ENCODE data around the gene WFDC2. TPM values are rescaled to one million over a fixed set of nuclear protein-coding genes. Genes with fewer than 3 reads are reported as not detected.

Gene WFDC2
- total RNA-seq, 2 experiments from 2014 or later, result 1.3 TPM

GRCh38 chr20:45484676-45485075 is 15.1 kb downstream of the WFDC2 start:
- peaks cover 35% of the 10 kb centered on the region for H3K27me3 Mint-ChIP-seq
- H3K4me1 Mint-ChIP-seq (ENCODE audit: low read depth), result no peaks in the 10 kb centered on the region
- intact Hi-C loops (cut with micrococcal nuclease), result no loop called here
- TF ChIP-seq, protein P1, sequence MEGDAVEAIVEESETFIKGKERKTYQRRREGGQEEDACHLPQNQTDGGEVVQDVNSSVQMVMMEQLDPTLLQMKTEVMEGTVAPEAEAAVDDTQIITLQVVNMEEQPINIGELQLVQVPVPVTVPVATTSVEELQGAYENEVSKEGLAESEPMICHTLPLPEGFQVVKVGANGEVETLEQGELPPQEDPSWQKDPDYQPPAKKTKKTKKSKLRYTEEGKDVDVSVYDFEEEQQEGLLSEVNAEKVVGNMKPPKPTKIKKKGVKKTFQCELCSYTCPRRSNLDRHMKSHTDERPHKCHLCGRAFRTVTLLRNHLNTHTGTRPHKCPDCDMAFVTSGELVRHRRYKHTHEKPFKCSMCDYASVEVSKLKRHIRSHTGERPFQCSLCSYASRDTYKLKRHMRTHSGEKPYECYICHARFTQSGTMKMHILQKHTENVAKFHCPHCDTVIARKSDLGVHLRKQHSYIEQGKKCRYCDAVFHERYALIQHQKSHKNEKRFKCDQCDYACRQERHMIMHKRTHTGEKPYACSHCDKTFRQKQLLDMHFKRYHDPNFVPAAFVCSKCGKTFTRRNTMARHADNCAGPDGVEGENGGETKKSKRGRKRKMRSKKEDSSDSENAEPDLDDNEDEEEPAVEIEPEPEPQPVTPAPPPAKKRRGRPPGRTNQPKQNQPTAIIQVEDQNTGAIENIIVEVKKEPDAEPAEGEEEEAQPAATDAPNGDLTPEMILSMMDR (IDR thresholded peaks at IDR 0.05), result no peak
- H3K36me3 Mint-ChIP-seq (ENCODE audit: low read depth), result no peaks in the 10 kb centered on the region
- POLR2A ChIA-PET, result no interaction called here
- no peak overlapping the region for H3K4me3 Mint-ChIP-seq
- ATAC-seq (no peak), DNase-seq (no peak)
- no peak overlapping the region for H3K27ac Mint-ChIP-seq
- no peaks in the 10 kb centered on the region for H3K9me3 Mint-ChIP-seq
- CTCF ChIA-PET, result interaction anchor here (1.0 to 2.1 kb wide), 4 partner anchors 111 to 287 kb away, joined by 3 to 11 read pairs (median 7); no protein-coding TSS in a partner anchor

DNA sequence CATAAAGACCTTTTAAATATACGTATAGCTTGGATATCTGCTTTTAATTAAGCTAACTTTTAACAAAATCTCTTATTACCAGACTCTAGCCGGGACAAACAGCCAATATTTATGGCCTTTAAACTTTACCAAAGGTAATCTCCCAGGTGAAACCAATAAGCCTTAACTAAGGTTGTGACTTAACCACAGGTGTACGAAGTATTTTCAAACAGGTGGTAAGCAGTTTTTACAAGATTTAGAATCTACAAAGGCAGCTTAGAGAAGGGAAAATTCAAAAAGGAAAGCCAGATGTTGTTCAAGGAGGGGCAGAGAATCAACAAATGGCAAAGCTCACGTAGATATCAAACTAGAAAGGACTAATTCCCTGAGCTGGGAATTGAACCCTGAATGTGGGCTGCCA is 15.8 kb downstream of the WFDC2 start:
- Mint-ChIP-seq H3K27me3 (peaks cover 32% of the 10 kb centered on the region), H3K36me3 (ENCODE audit: low read depth) (no peaks in the 10 kb centered on the region), H3K4me3 (no peak overlapping the region), H3K27ac (no peak overlapping the region), H3K4me1 (ENCODE audit: low read depth) (no peaks in the 10 kb centered on the region), H3K9me3 (no peaks in the 10 kb centered on the region)
- CTCF ChIA-PET, result interaction anchor here (0.8 to 2.1 kb wide), 6 partner anchors 30 to 286 kb away, joined by 3 to 11 read pairs (median 4); no protein-coding TSS in a partner anchor
- POLR2A ChIA-PET, result no interaction called here
- ATAC-seq, result no peak
- DNase-seq, result no peak
- TF ChIP-seq, protein P1 (IDR thresholded peaks at IDR 0.05), result no peak
- intact Hi-C loops (cut with micrococcal nuclease), result no loop called here

- TF ChIP-seq, protein P1 (IDR thresholded peaks at IDR 0.05), result no peak
- Mint-ChIP-seq H3K27ac (no peak overlapping the region), H3K4me1 (ENCODE audit: low read depth) (no peaks in the 10 kb centered on the region), H3K9me3 (no peaks in the 10 kb centered on the region), H3K36me3 (ENCODE audit: low read depth) (no peaks in the 10 kb centered on the region), H3K27me3 (peaks cover 30% of the 10 kb centered on the region), H3K4me3 (no peak overlapping the region)
- intact Hi-C loops (cut with micrococcal nuclease), result no loop called here
- ChIA-PET POLR2A (no interaction called here), CTCF (interaction anchor here (1.2 to 1.6 kb wide), 3 partner anchors 23 to 166 kb away, joined by 3 to 6 read pairs (median 3); no protein-coding TSS in a partner anchor)
- ATAC-seq (no peak), DNase-seq (peak; percentile 21)
Measured at GRCh38 chr20:45487231-45487635, 17.7 kb downstream of the WFDC2 start.

- ATAC-seq, result no peak
- Mint-ChIP-seq H3K4me1 (ENCODE audit: low read depth) (no peaks in the 10 kb centered on the region), H3K27ac (no peak overlapping the region), H3K36me3 (ENCODE audit: low read depth) (no peaks in the 10 kb centered on the region), H3K9me3 (no peaks in the 10 kb centered on the region), H3K27me3 (peaks cover 26% of the 10 kb centered on the region), H3K4me3 (no peak overlapping the region)
- TF ChIP-seq, protein P1 (IDR thresholded peaks at IDR 0.05), result no peak
- POLR2A ChIA-PET, result no interaction called here
- DNase-seq, result no peak
- CTCF ChIA-PET, result no interaction called here
- intact Hi-C loops (cut with micrococcal nuclease), result no loop called here
Measured at GRCh38 chr20:45489083-45489531, 19.6 kb downstream of the WFDC2 start.

- intact Hi-C loops (cut with micrococcal nuclease), result no loop called here
- Mint-ChIP-seq H3K4me1 (ENCODE audit: low read depth) (no peaks in the 10 kb centered on the region), H3K27ac (no peak overlapping the region), H3K9me3 (no peaks in the 10 kb centered on the region), H3K27me3 (peaks cover 10% of the 10 kb centered on the region), H3K4me3 (no peak overlapping the region), H3K36me3 (ENCODE audit: low read depth) (no peaks in the 10 kb centered on the region)
- CTCF ChIA-PET, result no interaction called here
- no peak for DNase-seq
- POLR2A ChIA-PET, result no interaction called here
- TF ChIP-seq, protein P1 (IDR thresholded peaks at IDR 0.05), result no peak
- no peak for ATAC-seq
Measured at GRCh38 chr20:45495501-45495941, 26.0 kb downstream of the WFDC2 start.

Measured in activated CD8-positive, alpha-beta T cell treated with anti-CD3 and anti-CD28 coated beads for 36 hours (primary cell).